Neural crest cell (in vitro differentiated cells): ENCODE data around the gene ZNF460. TPM values are rescaled to one million over a fixed set of nuclear protein-coding genes. Genes with fewer than 3 reads are reported as not detected.
"Not testable (repeated sequence)": the region's sequence is repeated elsewhere in the genome, so short reads cannot be mapped to it uniquely, and the experiment has no call there.

ENCODE experiments used
- DNase-seq: peaks from one replicate; pipeline ENCODE4 v3.0.0; 2021; ENCODE audit warnings: low read depth, mixed read lengths, low spot score
- H3K27ac Mint-ChIP-seq: one replicate; pipeline ENCODE4 v1.8.0; 2021; ENCODE audit warnings: mild to moderate bottlenecking, mixed read lengths; ENCODE audit not compliant: unreplicated experiment
- H3K27me3 Mint-ChIP-seq: 2 replicates; pipeline ENCODE4 v1.8.0; 2021; ENCODE audit warnings: low read depth, mild to moderate bottlenecking, mixed read lengths
- H3K36me3 Mint-ChIP-seq: 2 replicates; pipeline ENCODE4 v1.8.0; 2021; ENCODE audit warnings: low read depth, mild to moderate bottlenecking, mixed read lengths
- H3K4me1 Mint-ChIP-seq: 2 replicates; pipeline ENCODE4 v1.8.0; 2021; ENCODE audit warnings: mixed read lengths
- H3K4me3 Mint-ChIP-seq: one replicate; pipeline ENCODE4 v1.8.0; 2021; ENCODE audit warnings: mild to moderate bottlenecking, mixed read lengths
- H3K9me3 Mint-ChIP-seq: 2 replicates; pipeline ENCODE4 v1.8.0; 2021; ENCODE audit warnings: mixed read lengths
- total RNA-seq: library from RNA; stranded (reverse); gene quantifications from 2 replicates; pipeline ENCODE4 v1.2.1, GENCODE V29; 2021
- TF ChIP-seq, protein P1 (sequence below): fragments of 200-600 bp; sonication (generic); conservative IDR thresholded peaks from 2 replicates; pipeline ENCODE4 v1.5.0; 2021; ENCODE audit warnings: antibody characterized with exemption, mild to moderate bottlenecking

Gene ZNF460
- total RNA-seq, 1 donor from 2014 or later = 58.5 TPM

DNA sequence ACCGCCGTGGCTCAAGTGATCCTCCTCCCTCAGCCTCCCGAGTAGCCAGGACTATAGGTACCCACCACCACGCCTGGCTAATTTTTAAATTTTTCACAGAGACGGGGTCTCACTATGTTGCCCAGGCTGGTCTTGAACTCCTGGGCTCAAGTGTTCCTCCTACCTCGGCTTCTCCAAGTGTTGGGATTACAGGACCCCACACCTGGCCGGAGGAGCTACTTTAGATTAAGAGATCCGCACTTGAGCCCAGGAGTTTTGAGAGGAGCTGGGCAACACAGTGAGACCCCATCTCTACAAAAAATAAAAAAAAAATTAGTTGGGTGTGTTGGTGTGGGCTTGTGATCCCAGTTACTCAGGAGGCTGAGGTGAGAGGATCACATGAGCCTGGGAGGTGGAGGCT, 9.0 kb upstream of the ZNF460 start:
- no peak overlapping the region for H3K4me3 Mint-ChIP-seq
- H3K9me3 Mint-ChIP-seq = no peaks in the 10 kb centered on the region
- no peak for DNase-seq
- TF ChIP-seq, protein P1, sequence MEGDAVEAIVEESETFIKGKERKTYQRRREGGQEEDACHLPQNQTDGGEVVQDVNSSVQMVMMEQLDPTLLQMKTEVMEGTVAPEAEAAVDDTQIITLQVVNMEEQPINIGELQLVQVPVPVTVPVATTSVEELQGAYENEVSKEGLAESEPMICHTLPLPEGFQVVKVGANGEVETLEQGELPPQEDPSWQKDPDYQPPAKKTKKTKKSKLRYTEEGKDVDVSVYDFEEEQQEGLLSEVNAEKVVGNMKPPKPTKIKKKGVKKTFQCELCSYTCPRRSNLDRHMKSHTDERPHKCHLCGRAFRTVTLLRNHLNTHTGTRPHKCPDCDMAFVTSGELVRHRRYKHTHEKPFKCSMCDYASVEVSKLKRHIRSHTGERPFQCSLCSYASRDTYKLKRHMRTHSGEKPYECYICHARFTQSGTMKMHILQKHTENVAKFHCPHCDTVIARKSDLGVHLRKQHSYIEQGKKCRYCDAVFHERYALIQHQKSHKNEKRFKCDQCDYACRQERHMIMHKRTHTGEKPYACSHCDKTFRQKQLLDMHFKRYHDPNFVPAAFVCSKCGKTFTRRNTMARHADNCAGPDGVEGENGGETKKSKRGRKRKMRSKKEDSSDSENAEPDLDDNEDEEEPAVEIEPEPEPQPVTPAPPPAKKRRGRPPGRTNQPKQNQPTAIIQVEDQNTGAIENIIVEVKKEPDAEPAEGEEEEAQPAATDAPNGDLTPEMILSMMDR = no peak
- no peaks in the 10 kb centered on the region for H3K4me1 Mint-ChIP-seq
- H3K27ac Mint-ChIP-seq = no peak overlapping the region
- H3K36me3 Mint-ChIP-seq = no peaks in the 10 kb centered on the region
- no peaks in the 10 kb centered on the region for H3K27me3 Mint-ChIP-seq

DNA sequence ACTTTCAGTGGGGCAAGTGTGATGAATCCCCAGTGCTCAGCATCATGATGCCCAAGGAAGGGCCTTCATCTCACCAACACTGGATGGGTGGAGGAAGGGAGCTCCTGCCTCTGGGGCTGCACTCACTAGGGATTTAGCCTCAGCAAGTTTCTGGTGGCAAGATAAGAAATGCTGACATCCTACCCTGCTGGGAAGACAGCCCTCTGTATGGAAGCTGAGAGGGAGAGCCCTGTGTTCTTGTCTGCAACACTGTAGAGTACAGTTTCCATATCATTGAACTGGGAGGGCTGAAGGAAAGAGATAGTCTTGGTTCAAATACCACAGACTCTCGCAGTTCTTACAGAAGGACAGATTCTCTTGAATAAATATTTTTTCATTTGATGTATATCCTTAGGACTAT, 7.3 kb upstream of the ZNF460 start:
- Mint-ChIP-seq H3K27me3 (no peaks in the 10 kb centered on the region), H3K4me1 (no peaks in the 10 kb centered on the region), H3K9me3 (no peaks in the 10 kb centered on the region), H3K4me3 (no peak overlapping the region), H3K36me3 (no peaks in the 10 kb centered on the region), H3K27ac (no peak overlapping the region)
- no peak for DNase-seq
- TF ChIP-seq, protein P1 = no peak

DNA sequence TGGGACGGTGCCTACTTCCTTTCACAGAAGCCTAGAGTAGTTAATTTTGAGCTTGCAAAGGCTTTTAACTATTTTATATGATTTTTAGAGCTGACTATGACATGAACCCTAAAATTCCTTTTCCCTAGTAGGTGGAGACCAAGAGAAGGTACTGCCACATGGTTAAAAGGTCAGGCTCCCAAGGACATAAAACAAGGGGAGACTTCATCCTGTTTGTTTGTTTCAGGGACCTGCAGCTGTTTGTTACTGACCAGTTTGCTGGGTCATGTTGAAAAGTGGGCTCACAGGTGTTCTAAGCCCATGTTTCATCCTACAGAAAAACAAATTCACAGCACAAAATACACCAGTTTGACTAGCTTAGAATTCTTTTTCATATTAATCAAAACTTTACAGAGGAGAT, 3.9 kb upstream of the ZNF460 start:
- TF ChIP-seq, protein P1 = no peak
- Mint-ChIP-seq H3K4me1 (peaks cover 7% of the 10 kb centered on the region), H3K9me3 (no peaks in the 10 kb centered on the region), H3K27ac (no peak overlapping the region), H3K4me3 (no peak overlapping the region), H3K36me3 (no peaks in the 10 kb centered on the region), H3K27me3 (no peaks in the 10 kb centered on the region)
- no peak for DNase-seq

DNA sequence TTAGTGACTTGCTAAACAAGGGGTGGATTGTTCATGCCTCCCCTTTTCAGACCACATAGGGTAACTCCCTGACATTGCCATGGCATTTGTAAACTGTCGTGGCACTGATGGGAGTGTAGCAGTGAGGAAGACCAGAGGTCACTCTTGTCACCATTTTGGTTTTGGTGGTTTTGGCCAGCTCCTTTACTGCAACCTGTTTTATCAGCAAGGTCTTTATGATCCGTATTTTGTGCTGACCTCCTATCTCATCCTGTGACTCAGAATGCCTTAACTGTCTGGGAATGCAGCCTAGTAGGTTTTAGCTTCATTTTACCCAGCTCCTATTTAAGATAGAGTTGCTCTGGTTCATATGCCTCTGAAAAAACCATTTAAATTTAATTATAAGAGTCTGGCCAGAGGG, 1.8 kb upstream of the ZNF460 start:
- H3K36me3 Mint-ChIP-seq, H3K27ac Mint-ChIP-seq, DNase-seq, H3K9me3 Mint-ChIP-seq, H3K27me3 Mint-ChIP-seq: not testable (repeated sequence)
- H3K4me1 Mint-ChIP-seq = peaks cover 19% of the 10 kb centered on the region
- H3K4me3 Mint-ChIP-seq = peak overlapping the region; percentile 27

DNA sequence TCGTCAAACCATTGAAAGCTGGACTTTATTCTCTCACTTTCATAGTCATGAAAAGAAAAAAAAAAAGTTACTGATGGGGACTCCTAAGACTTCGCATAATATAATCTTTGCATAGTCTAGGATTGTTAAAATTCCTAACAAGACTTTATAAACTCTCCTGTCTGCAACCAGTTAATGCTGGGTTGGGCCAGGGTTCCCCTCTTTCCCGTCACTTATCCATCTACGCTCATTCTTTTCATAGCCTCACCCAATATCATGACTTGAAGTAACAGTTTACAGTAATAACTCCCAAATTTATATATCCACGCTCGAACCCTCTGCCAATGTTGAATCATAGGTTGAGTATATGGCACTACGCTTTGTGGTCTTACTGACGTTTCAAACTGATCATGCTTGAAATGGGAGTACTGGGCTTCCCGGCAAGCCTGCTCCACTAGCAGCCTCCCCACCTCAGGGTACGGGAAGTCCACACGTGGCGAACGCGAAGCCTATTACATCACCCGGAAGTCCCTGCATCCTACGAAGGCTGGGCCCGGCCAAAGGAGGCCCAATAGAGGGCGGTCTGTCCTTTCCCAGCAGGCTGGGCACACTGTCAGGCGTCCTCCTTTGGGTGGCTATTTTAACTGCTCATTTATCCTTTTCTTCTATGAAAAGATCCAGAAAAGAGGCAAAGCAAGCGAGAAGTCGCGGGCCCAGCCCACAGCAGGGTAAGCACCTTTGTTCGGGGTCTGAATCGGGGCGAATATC, 694 bp upstream of the ZNF460 start:
- no peak overlapping the region for H3K4me3 Mint-ChIP-seq
- TF ChIP-seq, protein P1 = no peak

DNA sequence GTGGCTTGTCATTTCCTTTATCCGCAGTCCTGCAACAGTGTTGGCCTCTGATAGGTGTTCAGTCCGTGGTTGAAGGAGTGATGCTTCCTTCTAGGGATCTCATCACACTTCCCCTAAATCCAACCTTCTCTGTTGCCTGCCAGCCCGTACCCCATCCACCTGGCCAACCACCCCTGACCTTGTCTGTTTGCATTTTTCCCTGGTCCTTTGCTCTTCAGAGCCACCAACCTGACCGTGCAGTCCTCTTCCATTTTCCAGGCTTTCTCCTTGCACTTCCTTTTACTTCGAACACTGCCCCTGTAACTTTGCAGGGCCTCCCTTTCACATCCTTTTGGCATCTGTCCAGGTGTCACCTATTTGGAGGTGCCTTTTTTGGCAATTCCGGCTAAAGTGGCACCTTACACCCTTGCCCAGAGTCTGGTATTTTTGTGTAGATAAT, 696 bp downstream of the ZNF460 start:
- TF ChIP-seq, protein P1 = no peak
- no peaks in the 10 kb centered on the region for H3K9me3 Mint-ChIP-seq
- peaks cover 7% of the 10 kb centered on the region for H3K36me3 Mint-ChIP-seq
- H3K4me3 Mint-ChIP-seq = no peak overlapping the region
- no peak for DNase-seq
- no peak overlapping the region for H3K27ac Mint-ChIP-seq
- H3K27me3 Mint-ChIP-seq = no peaks in the 10 kb centered on the region
- H3K4me1 Mint-ChIP-seq = peaks cover 19% of the 10 kb centered on the region

More for the DNA sequence above, 694 bp upstream of the ZNF460 start:
- no peaks in the 10 kb centered on the region for H3K9me3 Mint-ChIP-seq
- H3K36me3 Mint-ChIP-seq = no peaks in the 10 kb centered on the region
- peak; percentile 74 for DNase-seq
- H3K27ac Mint-ChIP-seq = no peak overlapping the region
- no peaks in the 10 kb centered on the region for H3K27me3 Mint-ChIP-seq
- H3K4me1 Mint-ChIP-seq = peaks cover 19% of the 10 kb centered on the region
